Measurements from ENCODE around the gene TMEM235. TPM values are rescaled to one million over a fixed set of nuclear protein-coding genes. Genes with fewer than 3 reads are reported as not detected.

Gene TMEM235
- total RNA-seq (not detected), polyA plus RNA-seq (not detected)
- long read RNA-seq, donor 1: 0 reads
- long read RNA-seq, donor 2: 0 reads

DNA sequence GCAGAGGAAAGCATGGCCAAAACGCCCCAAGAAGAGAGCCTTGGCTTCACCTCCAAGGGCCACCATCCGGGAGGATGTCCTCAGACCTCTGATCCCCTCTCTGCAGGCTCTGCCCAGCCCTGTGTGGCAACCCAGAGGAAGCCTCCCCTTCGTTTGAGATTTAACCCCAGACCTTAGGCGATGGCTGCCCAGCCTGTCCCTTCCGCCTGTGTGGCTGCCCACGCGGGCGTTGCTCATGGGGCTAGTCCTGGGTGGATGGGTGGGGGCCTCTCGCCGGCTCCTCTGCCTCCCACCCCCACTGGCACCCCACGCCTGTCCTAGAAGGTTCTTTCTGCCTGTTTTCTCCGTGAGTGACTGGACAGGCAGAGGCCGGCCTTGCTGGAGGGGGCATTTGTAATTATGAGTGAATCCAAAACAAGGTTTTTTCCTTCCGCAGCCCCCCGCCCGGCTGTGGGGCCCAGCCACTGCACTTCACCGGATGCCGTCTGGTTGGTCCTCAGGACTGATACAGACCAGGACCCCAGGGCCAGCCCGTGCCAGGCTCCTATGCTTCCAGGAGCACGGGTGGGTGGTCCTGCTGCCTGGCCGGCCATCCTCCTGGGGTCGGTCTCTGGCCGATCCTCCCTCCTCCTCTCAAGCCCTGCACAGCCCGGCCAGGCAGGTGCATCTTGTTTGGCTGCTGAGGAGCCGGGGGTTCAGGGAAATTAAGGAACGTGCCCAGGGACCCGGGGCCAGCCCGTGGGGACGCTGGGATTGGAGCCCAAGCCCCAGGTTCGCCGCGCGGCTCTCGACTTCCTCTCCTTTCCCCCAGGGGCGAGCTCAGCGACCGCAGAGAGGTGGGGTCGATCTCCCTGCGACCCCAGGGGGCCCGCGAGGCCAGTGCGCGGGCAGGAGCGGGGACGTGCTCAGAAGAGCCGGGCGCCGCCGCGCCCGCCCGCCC lies at the start of gene TMEM235:
Gene TMEM235 (plus strand): TSS at position 636 of the 940 bp plus-strand sequence. CDS start 393 bp downstream, outside the sequence.
- no peak within 1 kb of the TSS for H3K4me3 ChIP-seq (ENCODE audit: low read length in 2 of 2)
- no peak for DNase-seq
- 17 to 28% methylated on average over 34 to 52 of the region's 52 CpGs for WGBS, 2 donors

GRCh38 chr17:78182504-78182903 lies 48.9 kb upstream of the TMEM235 start:
- no peak overlapping the region for H3K4me3 ChIP-seq (ENCODE audit: low read length in 2 of 2)

More for the DNA sequence above, at the start of gene TMEM235:
- intact Hi-C loops (cut with DNase I): no loop called here
- Histone ChIP-seq H3K4me1 (ENCODE audit: control insufficient read depth in 1 of 2, insufficient read depth in 2 of 2, low read length in 2 of 2) (no peaks in the 10 kb centered on the region), H3K27ac (ENCODE audit: low read depth in 1 of 2, low read length in 2 of 2) (no peak within 1 kb of the TSS), H3K27me3 (ENCODE audit: control insufficient read depth in 1 of 2, insufficient read depth in 2 of 2, low read length in 1 of 2) (no peaks in the 10 kb centered on the region), H3K36me3 (ENCODE audit: control insufficient read depth in 1 of 2, insufficient read depth in 2 of 2, low read length in 1 of 2) (no peaks in the 10 kb centered on the region), H3K9me3 (ENCODE audit: control insufficient read depth, low read length) (no peaks in the 10 kb centered on the region)
- no peak for ATAC-seq (ENCODE audit: low FRiP score)

GRCh38 chr17:78183916-78184315 lies 47.5 kb upstream of the TMEM235 start:
- ATAC-seq (ENCODE audit: low FRiP score): no peak
- no peak for DNase-seq
- WGBS, 2 donors: 62 to 66% methylated on average over 12 of the region's 12 CpGs
- H3K36me3 ChIP-seq (ENCODE audit: control insufficient read depth in 1 of 2, insufficient read depth in 2 of 2, low read length in 1 of 2): no peaks in the 10 kb centered on the region
- no peaks in the 10 kb centered on the region for H3K27me3 ChIP-seq (ENCODE audit: control insufficient read depth in 1 of 2, insufficient read depth in 2 of 2, low read length in 1 of 2)
- no peak overlapping the region for H3K4me3 ChIP-seq (ENCODE audit: low read length in 2 of 2)
- intact Hi-C loops (cut with DNase I): no loop called here
- H3K27ac ChIP-seq (ENCODE audit: low read depth in 1 of 2, low read length in 2 of 2): peak overlapping the region in 1 of 2 donors; percentile 1
- H3K9me3 ChIP-seq (ENCODE audit: control insufficient read depth, low read length): no peaks in the 10 kb centered on the region
- H3K4me1 ChIP-seq (ENCODE audit: control insufficient read depth in 1 of 2, insufficient read depth in 2 of 2, low read length in 2 of 2): peaks cover 2 to 7% of the 10 kb centered on the region in 2 donors

More at GRCh38 chr17:78182504-78182903, 48.9 kb upstream of the TMEM235 start:
- Histone ChIP-seq H3K4me1 (ENCODE audit: control insufficient read depth in 1 of 2, insufficient read depth in 2 of 2, low read length in 2 of 2) (peaks cover 2 to 7% of the 10 kb centered on the region in 2 donors), H3K9me3 (ENCODE audit: control insufficient read depth, low read length) (no peaks in the 10 kb centered on the region), H3K36me3 (ENCODE audit: control insufficient read depth in 1 of 2, insufficient read depth in 2 of 2, low read length in 1 of 2) (no peaks in the 10 kb centered on the region), H3K27ac (ENCODE audit: low read depth in 1 of 2, low read length in 2 of 2) (no peak overlapping the region), H3K27me3 (ENCODE audit: control insufficient read depth in 1 of 2, insufficient read depth in 2 of 2, low read length in 1 of 2) (no peaks in the 10 kb centered on the region)
- ATAC-seq (ENCODE audit: low FRiP score) (no peak), DNase-seq (no peak)
- intact Hi-C loops (cut with DNase I): no loop called here
- WGBS, 2 donors: 95 to 96% methylated on average over 13 of the region's 13 CpGs

GRCh38 chr17:78184351-78184750 lies 47.1 kb upstream of the TMEM235 start:
- no peak for ATAC-seq (ENCODE audit: low FRiP score)
- Histone ChIP-seq H3K27ac (ENCODE audit: low read depth in 1 of 2, low read length in 2 of 2) (peak overlapping the region in 1 of 2 donors; percentile 1), H3K9me3 (ENCODE audit: control insufficient read depth, low read length) (no peaks in the 10 kb centered on the region), H3K4me3 (ENCODE audit: low read length in 2 of 2) (no peak overlapping the region), H3K36me3 (ENCODE audit: control insufficient read depth in 1 of 2, insufficient read depth in 2 of 2, low read length in 1 of 2) (no peaks in the 10 kb centered on the region), H3K4me1 (ENCODE audit: control insufficient read depth in 1 of 2, insufficient read depth in 2 of 2, low read length in 2 of 2) (peaks cover 0 to 7% of the 10 kb centered on the region in 2 donors), H3K27me3 (ENCODE audit: control insufficient read depth in 1 of 2, insufficient read depth in 2 of 2, low read length in 1 of 2) (no peaks in the 10 kb centered on the region)
- 10 to 15% methylated on average over 10 of the region's 10 CpGs for WGBS, 2 donors
- intact Hi-C loops (cut with DNase I): no loop called here
- peak; percentile 65 to 73 for DNase-seq

GRCh38 chr17:78184868-78185267 lies 46.6 kb upstream of the TMEM235 start:
- Histone ChIP-seq H3K4me3 (ENCODE audit: low read length in 2 of 2) (no peak overlapping the region), H3K27ac (ENCODE audit: low read depth in 1 of 2, low read length in 2 of 2) (peak overlapping the region in 1 of 2 donors; percentile 1), H3K9me3 (ENCODE audit: control insufficient read depth, low read length) (no peaks in the 10 kb centered on the region), H3K27me3 (ENCODE audit: control insufficient read depth in 1 of 2, insufficient read depth in 2 of 2, low read length in 1 of 2) (no peaks in the 10 kb centered on the region), H3K36me3 (ENCODE audit: control insufficient read depth in 1 of 2, insufficient read depth in 2 of 2, low read length in 1 of 2) (no peaks in the 10 kb centered on the region), H3K4me1 (ENCODE audit: control insufficient read depth in 1 of 2, insufficient read depth in 2 of 2, low read length in 2 of 2) (peaks cover 0 to 7% of the 10 kb centered on the region in 2 donors)
- intact Hi-C loops (cut with DNase I): no loop called here
- 10 to 21% methylated on average over 9 of the region's 9 CpGs for WGBS, 2 donors
- ATAC-seq (ENCODE audit: low FRiP score) (no peak), DNase-seq (no peak)

GRCh38 chr17:78185981-78186691 lies 45.3 kb upstream of the TMEM235 start:
- 54 to 55% methylated on average over 10 of the region's 10 CpGs for WGBS, 2 donors
- Histone ChIP-seq H3K4me3 (ENCODE audit: low read length in 2 of 2) (no peak overlapping the region), H3K4me1 (ENCODE audit: control insufficient read depth in 1 of 2, insufficient read depth in 2 of 2, low read length in 2 of 2) (peaks cover 0 to 3% of the 10 kb centered on the region in 2 donors), H3K9me3 (ENCODE audit: control insufficient read depth, low read length) (no peaks in the 10 kb centered on the region), H3K27me3 (ENCODE audit: control insufficient read depth in 1 of 2, insufficient read depth in 2 of 2, low read length in 1 of 2) (no peaks in the 10 kb centered on the region), H3K36me3 (ENCODE audit: control insufficient read depth in 1 of 2, insufficient read depth in 2 of 2, low read length in 1 of 2) (peaks cover 0 to 2% of the 10 kb centered on the region in 2 donors), H3K27ac (ENCODE audit: low read depth in 1 of 2, low read length in 2 of 2) (no peak overlapping the region)
- intact Hi-C loops (cut with DNase I): no loop called here
- DNase-seq (peak in 1 of 2 donors; percentile 79), ATAC-seq (ENCODE audit: low FRiP score) (peak; percentile 30)

GRCh38 chr17:78186692-78187595 lies 44.5 kb upstream of the TMEM235 start, which contains the start of the genes AFMID and TK1:
AFMID (plus strand) TSS chr17:78187362; CDS start chr17:78187371, 9 bp downstream.
TK1 (minus strand) TSS chr17:78187052; CDS start chr17:78186994, 58 bp downstream.
- ATAC-seq (ENCODE audit: low FRiP score) (peak; percentile 98), DNase-seq (peak; percentile 98 to 99)
- no peaks in the 10 kb centered on the region for H3K27me3 ChIP-seq (ENCODE audit: control insufficient read depth in 1 of 2, insufficient read depth in 2 of 2, low read length in 1 of 2)
- H3K36me3 ChIP-seq (ENCODE audit: control insufficient read depth in 1 of 2, insufficient read depth in 2 of 2, low read length in 1 of 2): peaks cover 0 to 2% of the 10 kb centered on the region in 2 donors
- H3K27ac ChIP-seq (ENCODE audit: low read depth in 1 of 2, low read length in 2 of 2): no peak within 1 kb of the TSS
- H3K4me3 ChIP-seq (ENCODE audit: low read length in 2 of 2): no peak within 1 kb of the TSS
- 5% methylated on average over 52 to 57 of the region's 57 CpGs for WGBS, 2 donors
- H3K9me3 ChIP-seq (ENCODE audit: control insufficient read depth, low read length): no peaks in the 10 kb centered on the region
- intact Hi-C loops (cut with DNase I): no loop called here
- peaks cover 0 to 3% of the 10 kb centered on the region in 2 donors for H3K4me1 ChIP-seq (ENCODE audit: control insufficient read depth in 1 of 2, insufficient read depth in 2 of 2, low read length in 2 of 2)

DNA sequence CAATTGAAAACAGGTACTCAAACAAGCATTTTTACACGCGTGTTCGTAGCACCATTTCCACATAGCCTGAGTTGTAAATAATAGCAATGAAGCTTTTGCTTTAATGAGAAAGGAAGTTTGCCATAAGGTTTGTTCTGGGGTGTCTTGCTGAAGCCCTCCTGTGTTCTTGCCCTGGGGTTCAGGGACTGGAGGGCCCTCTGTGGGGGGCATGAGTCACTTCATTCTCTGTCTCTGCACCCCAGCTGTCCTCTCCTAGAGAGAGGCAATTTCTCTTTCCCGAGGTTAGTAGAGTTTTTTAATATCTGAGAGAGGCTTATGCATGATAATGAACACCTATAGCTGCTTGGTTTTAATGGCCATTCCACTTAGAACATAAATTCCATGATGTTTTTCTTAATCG lies 34.7 kb upstream of the TMEM235 start:
- H3K9me3 ChIP-seq (ENCODE audit: control insufficient read depth, low read length): no peaks in the 10 kb centered on the region
- DNase-seq: no peak
- no peaks in the 10 kb centered on the region for H3K36me3 ChIP-seq (ENCODE audit: control insufficient read depth in 1 of 2, insufficient read depth in 2 of 2, low read length in 1 of 2)
- H3K27me3 ChIP-seq (ENCODE audit: control insufficient read depth in 1 of 2, insufficient read depth in 2 of 2, low read length in 1 of 2): no peaks in the 10 kb centered on the region
- no peaks in the 10 kb centered on the region for H3K4me1 ChIP-seq (ENCODE audit: control insufficient read depth in 1 of 2, insufficient read depth in 2 of 2, low read length in 2 of 2)
- H3K27ac ChIP-seq (ENCODE audit: low read depth in 1 of 2, low read length in 2 of 2): no peak overlapping the region
- intact Hi-C loops (cut with DNase I): no loop called here
- ATAC-seq (ENCODE audit: low FRiP score): no peak
- no peak overlapping the region for H3K4me3 ChIP-seq (ENCODE audit: low read length in 2 of 2)
- 59 to 88% methylated on average over 5 of the region's 5 CpGs for WGBS, 2 donors
